Tibial artery (tissue), 4 donors: Measurements from ENCODE around the gene CMTM4.

Experiments used
- DNase-seq, 2 donors: peaks; one replicate each; pipeline ENCODE4 v3.0.0-alpha.2; 2019
- H3K27ac ChIP-seq, 2 donors: fragments of 200-600 bp; sonication (generic) in 1 of 2; 1 replicate in 1 of 2; 2 replicates in 1 of 2; pipeline ENCODE4 v1.5.1; 2018 to 2019; ENCODE audit warnings: mild to moderate bottlenecking in 1 of 2
- H3K27me3 ChIP-seq, 2 donors: fragments of 200-600 bp; sonication (generic) in 1 of 2; one replicate each; pipeline versions ENCODE4 v1.5.1 to v1.6.0; 2016 to 2019
- H3K36me3 ChIP-seq, 3 donors: fragments of 200-600 bp; sonication (generic) in 2 of 3; one replicate each; pipeline ENCODE4 v1.5.1; 2016 to 2019; ENCODE audit warnings: mild to moderate bottlenecking in 2 of 3
- H3K4me1 ChIP-seq, 4 donors: fragments of 200-600 bp; sonication (generic) in 2 of 4; 1 replicate in 3 of 4; 2 replicates in 1 of 4; pipeline ENCODE4 v1.5.1; 2016 to 2019
- H3K4me3 ChIP-seq, 2 donors: fragments of 200-600 bp; sonication (generic) in 1 of 2; 1 replicate in 1 of 2; 2 replicates in 1 of 2; pipeline ENCODE4 v1.5.1; 2018 to 2019; ENCODE audit warnings: mild to moderate bottlenecking in 2 of 2
- H3K9me3 ChIP-seq, 3 donors: fragments of 200-600 bp; sonication (generic) in 1 of 3; one replicate each; pipeline ENCODE4 v1.5.1; 2016 to 2019
- intact Hi-C: fragments of 100-400 bp; cut with DNase I; formaldehyde crosslinking; loops from one replicate; pipeline ENCODE4 v1.15.0; 2023; ENCODE audit warnings: low total_unique reads
- TF ChIP-seq, protein P1 (sequence below), 2 experiments: fragments of 200-600 bp in 1 of 2; fragments of 450-650 bp in 1 of 2; IDR thresholded peaks; one replicate each; pipeline ENCODE4 v1.5.1; 2017 to 2019; ENCODE audit warnings: antibody characterized with exemption in 2 of 2, mild to moderate bottlenecking in 1 of 2, moderate library complexity in 1 of 2

CMTM4 gene

DNA sequence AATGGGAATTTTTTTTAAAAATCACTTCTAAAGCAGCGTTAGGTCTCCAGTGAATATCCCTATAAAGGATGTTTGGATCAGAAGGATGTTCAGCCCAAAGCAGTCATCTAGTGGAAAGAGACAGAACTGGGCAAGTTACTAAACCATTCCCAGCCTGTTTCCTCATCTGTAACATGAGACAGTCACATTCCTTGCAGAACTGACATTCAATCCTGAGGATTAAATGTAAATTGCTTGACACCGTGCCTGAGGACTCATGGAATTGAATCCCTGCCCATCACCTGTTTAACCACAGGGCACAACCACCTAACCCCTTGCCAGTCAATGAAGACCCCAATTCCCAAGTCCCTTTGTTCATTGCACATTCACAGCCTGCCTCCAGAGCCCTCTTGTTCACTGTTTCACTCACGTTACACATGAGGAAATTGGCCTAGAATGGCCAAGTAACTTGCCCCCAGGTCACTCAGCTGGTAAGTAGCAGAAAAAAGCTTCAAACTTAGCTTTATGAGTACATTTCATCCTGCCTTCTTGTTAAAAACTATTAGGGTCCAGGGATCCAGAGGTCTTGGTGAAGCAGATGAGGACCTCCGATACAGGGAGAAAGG is 115.8 kb downstream of the CMTM4 start:
- Histone ChIP-seq H3K9me3 (no peaks in the 10 kb centered on the region), H3K27ac (peak overlapping the region in 1 of 2 donors; percentile 22), H3K4me1 (peaks cover 0 to 26% (median 16%) of the 10 kb centered on the region in 4 donors), H3K4me3 (no peak overlapping the region), H3K36me3 (no peaks in the 10 kb centered on the region), H3K27me3 (peaks cover 0 to 16% of the 10 kb centered on the region in 2 donors)
- DNase-seq: peak in 1 of 2 donors; percentile 38
- intact Hi-C loops: no loop called here
- TF ChIP-seq, protein P1, sequence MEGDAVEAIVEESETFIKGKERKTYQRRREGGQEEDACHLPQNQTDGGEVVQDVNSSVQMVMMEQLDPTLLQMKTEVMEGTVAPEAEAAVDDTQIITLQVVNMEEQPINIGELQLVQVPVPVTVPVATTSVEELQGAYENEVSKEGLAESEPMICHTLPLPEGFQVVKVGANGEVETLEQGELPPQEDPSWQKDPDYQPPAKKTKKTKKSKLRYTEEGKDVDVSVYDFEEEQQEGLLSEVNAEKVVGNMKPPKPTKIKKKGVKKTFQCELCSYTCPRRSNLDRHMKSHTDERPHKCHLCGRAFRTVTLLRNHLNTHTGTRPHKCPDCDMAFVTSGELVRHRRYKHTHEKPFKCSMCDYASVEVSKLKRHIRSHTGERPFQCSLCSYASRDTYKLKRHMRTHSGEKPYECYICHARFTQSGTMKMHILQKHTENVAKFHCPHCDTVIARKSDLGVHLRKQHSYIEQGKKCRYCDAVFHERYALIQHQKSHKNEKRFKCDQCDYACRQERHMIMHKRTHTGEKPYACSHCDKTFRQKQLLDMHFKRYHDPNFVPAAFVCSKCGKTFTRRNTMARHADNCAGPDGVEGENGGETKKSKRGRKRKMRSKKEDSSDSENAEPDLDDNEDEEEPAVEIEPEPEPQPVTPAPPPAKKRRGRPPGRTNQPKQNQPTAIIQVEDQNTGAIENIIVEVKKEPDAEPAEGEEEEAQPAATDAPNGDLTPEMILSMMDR (IDR thresholded peaks at IDR 0.05): no peak

DNA sequence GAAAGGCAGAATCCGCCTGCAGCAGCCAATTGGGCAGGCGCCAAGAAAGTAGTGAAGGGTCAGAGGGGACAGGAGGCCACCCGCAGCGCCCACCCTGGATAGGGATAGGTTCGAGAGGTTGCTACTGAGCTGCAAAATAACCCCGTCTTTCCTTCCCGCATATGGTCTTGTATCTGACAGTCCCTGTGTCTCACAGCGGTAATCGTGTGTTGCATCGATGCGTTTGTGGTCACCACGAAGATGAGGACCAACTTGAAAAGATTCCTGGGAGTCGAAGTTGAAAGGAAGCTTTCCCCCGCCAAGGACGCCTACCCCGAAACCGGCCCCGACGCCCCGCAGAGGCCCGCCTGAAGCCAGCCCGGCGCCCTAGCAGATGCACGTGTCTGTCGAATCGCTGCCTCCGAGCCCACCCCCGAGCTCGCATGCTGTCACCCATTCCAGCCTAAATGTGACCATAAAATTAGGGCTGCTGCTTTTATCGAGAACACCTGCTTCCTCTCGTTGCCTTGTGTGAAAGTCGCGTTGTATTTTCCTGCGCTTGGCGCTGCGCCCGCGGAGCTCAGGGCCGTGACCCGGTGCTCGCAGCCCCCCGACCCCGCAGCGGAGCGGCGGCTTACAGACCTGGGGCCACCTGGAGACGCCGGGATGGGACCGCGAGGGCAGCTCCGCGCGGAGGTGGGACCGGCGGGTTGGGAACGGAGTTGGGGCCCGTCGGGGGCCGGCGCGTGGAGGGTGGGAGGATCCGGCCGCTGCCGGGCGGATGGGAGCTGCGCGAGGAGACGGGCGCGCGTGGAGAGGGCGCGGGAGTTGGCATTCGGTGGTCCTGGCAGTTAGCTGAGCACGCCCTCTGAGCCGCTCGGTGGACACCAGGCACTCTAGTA is 117.7 kb downstream of the CMTM4 start, which contains the start of gene CMTM2:
Gene CMTM2, plus strand, starts transcription at position 813 of the 881 bp plus-strand sequence. CDS start 145 bp downstream, outside the sequence.
- TF ChIP-seq, protein P1 (IDR thresholded peaks at IDR 0.05): no peak
- peaks cover 0 to 16% of the 10 kb centered on the region in 2 donors for H3K27me3 ChIP-seq
- peak in 1 of 2 donors; percentile 70 for DNase-seq
- intact Hi-C loops: no loop called here
- H3K36me3 ChIP-seq: no peaks in the 10 kb centered on the region
- H3K9me3 ChIP-seq: no peaks in the 10 kb centered on the region
- H3K4me1 ChIP-seq: peaks cover 0 to 26% (median 16%) of the 10 kb centered on the region in 4 donors
- H3K4me3 ChIP-seq: peak within 1 kb of the TSS; percentile 1 to 32
- no peak within 1 kb of the TSS for H3K27ac ChIP-seq

DNA sequence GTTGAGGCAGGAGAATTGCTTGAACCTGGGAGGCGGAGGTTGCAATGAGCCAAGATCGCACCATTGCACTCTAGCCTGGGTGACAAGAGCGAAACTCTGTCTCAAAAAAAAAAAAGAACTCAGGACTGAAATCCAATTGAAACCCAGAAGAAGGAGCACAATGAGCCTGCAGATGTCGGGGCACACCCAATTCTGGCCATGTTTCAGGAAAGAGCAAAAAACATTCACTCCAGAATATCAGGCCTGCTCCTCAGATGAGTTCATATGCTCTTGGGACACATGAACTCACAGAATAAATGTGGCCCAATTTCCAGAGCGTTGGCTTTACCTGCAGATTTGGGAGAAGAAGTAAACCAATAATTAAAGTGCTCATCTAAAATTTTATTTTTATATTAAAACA is 120.2 kb downstream of the CMTM4 start:
- no peaks in the 10 kb centered on the region for H3K36me3 ChIP-seq
- no peak overlapping the region for H3K4me3 ChIP-seq
- H3K9me3 ChIP-seq: no peaks in the 10 kb centered on the region
- H3K27ac ChIP-seq: no peak overlapping the region
- DNase-seq: no peak
- H3K27me3 ChIP-seq: peaks cover 0 to 16% of the 10 kb centered on the region in 2 donors
- intact Hi-C loops: no loop called here
- H3K4me1 ChIP-seq: peaks cover 0 to 22% (median 14%) of the 10 kb centered on the region in 4 donors
- TF ChIP-seq, protein P1 (IDR thresholded peaks at IDR 0.05): no peak

DNA sequence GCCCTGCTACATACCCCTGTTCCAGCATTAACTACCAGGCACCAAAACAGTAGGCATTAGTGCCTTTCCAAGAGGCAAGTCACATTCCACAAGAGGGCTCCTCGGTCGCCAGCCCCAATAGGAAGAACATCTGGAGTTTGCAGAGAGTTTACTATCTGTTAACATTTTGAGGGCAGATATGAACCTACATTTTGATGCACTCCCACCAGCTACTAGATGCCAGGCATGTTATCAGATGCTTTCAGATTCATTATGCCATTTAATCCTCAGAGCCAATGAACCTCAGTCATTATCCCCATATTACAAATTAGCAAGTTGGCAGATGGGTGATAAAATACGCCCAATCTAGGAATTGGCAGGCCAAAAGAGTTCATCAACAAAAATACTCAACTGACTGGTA is 121.5 kb downstream of the CMTM4 start:
- TF ChIP-seq, protein P1 (IDR thresholded peaks at IDR 0.05): no peak
- Histone ChIP-seq H3K4me3 (no peak overlapping the region), H3K27me3 (peaks cover 0 to 16% of the 10 kb centered on the region in 2 donors), H3K4me1 (peaks cover 0 to 13% (median 11%) of the 10 kb centered on the region in 4 donors), H3K36me3 (no peaks in the 10 kb centered on the region), H3K27ac (no peak overlapping the region), H3K9me3 (no peaks in the 10 kb centered on the region)
- no peak for DNase-seq
- intact Hi-C loops: no loop called here

DNA sequence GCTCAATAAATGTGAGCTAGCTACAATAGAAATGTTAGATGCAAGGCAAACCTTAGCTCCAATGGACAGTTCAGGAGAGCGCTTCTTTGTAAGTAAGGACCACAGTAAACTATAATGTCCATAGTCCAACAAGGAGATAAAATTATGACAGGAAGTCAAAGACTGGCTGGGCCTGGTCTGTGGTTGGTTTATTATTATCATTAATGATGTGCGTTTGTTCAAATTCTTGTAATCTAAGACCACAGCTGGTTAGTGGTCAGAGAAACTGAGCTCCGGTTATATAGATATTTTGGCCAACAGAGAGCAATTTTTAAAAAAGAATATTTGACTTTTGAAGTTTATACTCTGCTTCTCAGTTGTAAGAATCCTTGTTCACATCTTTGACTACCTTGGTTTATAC is 122.0 kb downstream of the CMTM4 start:
- TF ChIP-seq, protein P1 (IDR thresholded peaks at IDR 0.05): no peak
- Histone ChIP-seq H3K27me3 (peaks cover 0 to 16% of the 10 kb centered on the region in 2 donors), H3K4me1 (peaks cover 0 to 17% (median 11%) of the 10 kb centered on the region in 4 donors), H3K4me3 (no peak overlapping the region), H3K27ac (no peak overlapping the region), H3K36me3 (no peaks in the 10 kb centered on the region), H3K9me3 (no peaks in the 10 kb centered on the region)
- intact Hi-C loops: no loop called here
- no peak for DNase-seq
